Naive B cell (primary cell): ENCODE data around the gene GRAPL. TPM values are rescaled to one million over a fixed set of nuclear protein-coding genes. Genes with fewer than 3 reads are reported as not detected.
"Not testable (repeated sequence)": the region's sequence is repeated elsewhere in the genome, so short reads cannot be mapped to it uniquely, and the experiment has no call there.

Experiments
- ATAC-seq, 2 donors: fragments of 150-1000 bp; cut with Tn5 transposase; 2 replicates each; pipeline ENCODE4 v1.10.0; 2021; ENCODE audit warnings: low read depth in 2 of 2, mild to moderate bottlenecking in 2 of 2, moderate library complexity in 2 of 2
- DNase-seq: peaks from one replicate; pipeline ENCODE4 v3.0.0; 2022
- H3K27ac Mint-ChIP-seq, 6 donors: one replicate each; pipeline ENCODE4 v1.8.0; 2020 to 2022; ENCODE audit warnings: mild to moderate bottlenecking in 6 of 6, mixed read lengths in 6 of 6, moderate library complexity in 5 of 6, inconsistent platforms in 2 of 6
- H3K27me3 Mint-ChIP-seq, 3 donors: one replicate each; pipeline ENCODE4 v1.8.0; 2021 to 2022; ENCODE audit warnings: mixed read lengths in 3 of 3, mild to moderate bottlenecking in 1 of 3
- H3K36me3 Mint-ChIP-seq, 2 donors: one replicate each; pipeline ENCODE4 v1.8.0; 2020 to 2022; ENCODE audit warnings: mixed read lengths in 2 of 2, inconsistent platforms in 1 of 2, mild to moderate bottlenecking in 1 of 2
- H3K4me1 Mint-ChIP-seq, 3 donors: one replicate each; pipeline ENCODE4 v1.8.0; 2020 to 2022; ENCODE audit warnings: mixed read lengths in 3 of 3, inconsistent platforms in 1 of 3, mild to moderate bottlenecking in 1 of 3, moderate library complexity in 1 of 3
- H3K4me3 Mint-ChIP-seq, 8 donors: one replicate each; pipeline ENCODE4 v1.8.0; 2020 to 2022; ENCODE audit warnings: mild to moderate bottlenecking in 8 of 8, mixed read lengths in 8 of 8, moderate library complexity in 8 of 8, inconsistent platforms in 2 of 8
- H3K9me3 Mint-ChIP-seq, 7 donors: one replicate each; pipeline ENCODE4 v1.8.0; 2020 to 2022; ENCODE audit warnings: mixed read lengths in 7 of 7, mild to moderate bottlenecking in 5 of 7, inconsistent platforms in 2 of 7, moderate library complexity in 1 of 7
- polyA plus RNA-seq, 6 donors: library from polyadenylated mRNA; unstranded; fragments of 300-500 nt; fragmentation: Illumina TruSeq; gene quantifications; one replicate each; pipeline ENCODE4 v1.2.3, GENCODE V29; 2021; ENCODE audit warnings: low read depth in 6 of 6

Gene GRAPL
- polyA plus RNA-seq, 6 donors from 2014 or later = 3.5 to 7.2 (median 4.4) TPM; not detected in 1

DNA sequence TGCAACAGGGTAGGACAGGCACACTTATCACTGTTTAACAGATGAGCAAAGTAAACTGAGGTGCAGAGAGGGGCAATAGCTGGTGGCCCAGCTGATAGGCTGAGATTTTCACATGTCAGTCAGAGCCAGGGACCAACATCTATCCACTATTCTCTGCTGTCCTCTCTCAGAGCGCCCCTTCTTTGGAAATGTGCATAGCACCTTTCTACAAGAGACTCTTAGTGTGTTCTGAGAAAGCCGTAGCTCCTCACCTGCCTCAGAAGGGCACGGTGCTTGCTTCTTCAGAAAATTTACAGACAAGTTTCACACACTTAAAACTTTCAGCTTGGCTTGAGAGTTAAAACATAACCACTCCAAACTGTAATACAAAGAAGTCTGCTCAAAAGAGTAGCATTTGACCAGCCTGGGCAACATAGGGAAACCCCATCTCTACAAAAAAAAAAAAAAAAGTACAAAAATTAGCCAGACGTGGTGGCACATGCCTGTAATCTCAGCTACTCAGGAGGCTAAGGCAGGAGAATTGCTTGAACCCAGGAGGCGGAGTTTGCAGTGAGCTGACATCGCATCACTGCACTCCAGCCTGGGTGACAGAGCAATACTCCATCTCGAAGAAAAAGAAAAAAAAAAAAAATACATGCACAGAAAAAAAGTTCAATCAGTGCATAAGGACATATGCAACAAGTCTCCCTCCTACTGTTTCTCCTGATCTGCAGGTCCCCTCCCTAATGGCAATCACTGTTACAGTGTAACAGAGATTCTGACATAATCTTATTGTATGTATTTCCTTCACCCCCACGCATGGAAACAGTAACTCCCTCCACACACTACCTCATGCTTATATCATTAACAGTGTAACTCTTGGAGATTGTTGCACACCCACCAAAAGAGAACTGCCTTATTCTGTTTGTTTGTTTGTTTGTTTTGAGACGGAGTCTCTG lies 23.6 kb downstream of the GRAPL start:
- not testable (repeated sequence) for ATAC-seq, H3K27ac Mint-ChIP-seq, H3K9me3 Mint-ChIP-seq, DNase-seq, H3K4me1 Mint-ChIP-seq, H3K27me3 Mint-ChIP-seq, H3K36me3 Mint-ChIP-seq, H3K4me3 Mint-ChIP-seq

DNA sequence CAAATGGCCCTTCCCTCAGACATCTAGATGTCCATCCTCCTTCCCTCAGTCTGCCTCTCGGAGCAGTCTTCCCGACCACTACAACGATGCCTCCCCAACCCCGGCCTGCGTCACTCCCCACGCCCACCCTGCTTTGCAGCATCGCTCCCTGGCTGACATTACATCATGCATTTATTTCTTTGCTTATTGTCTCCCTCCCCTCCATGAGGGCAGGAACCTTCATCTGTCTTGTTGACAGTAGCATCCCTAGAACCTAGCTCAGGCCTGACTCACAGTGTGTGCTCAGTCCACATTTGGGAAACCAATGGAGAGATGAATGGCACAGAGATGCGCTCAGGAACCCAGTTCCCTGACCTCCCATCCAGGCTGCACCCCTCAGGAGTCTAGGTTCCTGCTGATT lies 30.2 kb downstream of the GRAPL start:
- not testable (repeated sequence) for H3K4me3 Mint-ChIP-seq, H3K27me3 Mint-ChIP-seq, ATAC-seq, H3K4me1 Mint-ChIP-seq, H3K9me3 Mint-ChIP-seq, H3K36me3 Mint-ChIP-seq, H3K27ac Mint-ChIP-seq, DNase-seq

GRCh38 chr17:19158478-19158877 lies 31.1 kb downstream of the GRAPL start:
- H3K9me3 Mint-ChIP-seq, DNase-seq, H3K27ac Mint-ChIP-seq, H3K4me3 Mint-ChIP-seq, ATAC-seq, H3K4me1 Mint-ChIP-seq, H3K27me3 Mint-ChIP-seq, H3K36me3 Mint-ChIP-seq: not testable (repeated sequence)

GRCh38 chr17:19158938-19159337 lies 31.5 kb downstream of the GRAPL start:
- H3K9me3 Mint-ChIP-seq = not testable (repeated sequence)

GRCh38 chr17:19161308-19162107 lies 34.1 kb downstream of the GRAPL start:
- not testable (repeated sequence) for H3K4me1 Mint-ChIP-seq, H3K9me3 Mint-ChIP-seq, H3K27me3 Mint-ChIP-seq, DNase-seq, H3K4me3 Mint-ChIP-seq, H3K36me3 Mint-ChIP-seq, H3K27ac Mint-ChIP-seq
- peak; percentile 65 to 66 for ATAC-seq

More at GRCh38 chr17:19158938-19159337, 31.5 kb downstream of the GRAPL start:
- H3K4me1 Mint-ChIP-seq, H3K4me3 Mint-ChIP-seq, ATAC-seq, DNase-seq, H3K27ac Mint-ChIP-seq, H3K27me3 Mint-ChIP-seq, H3K36me3 Mint-ChIP-seq: not testable (repeated sequence)

DNA sequence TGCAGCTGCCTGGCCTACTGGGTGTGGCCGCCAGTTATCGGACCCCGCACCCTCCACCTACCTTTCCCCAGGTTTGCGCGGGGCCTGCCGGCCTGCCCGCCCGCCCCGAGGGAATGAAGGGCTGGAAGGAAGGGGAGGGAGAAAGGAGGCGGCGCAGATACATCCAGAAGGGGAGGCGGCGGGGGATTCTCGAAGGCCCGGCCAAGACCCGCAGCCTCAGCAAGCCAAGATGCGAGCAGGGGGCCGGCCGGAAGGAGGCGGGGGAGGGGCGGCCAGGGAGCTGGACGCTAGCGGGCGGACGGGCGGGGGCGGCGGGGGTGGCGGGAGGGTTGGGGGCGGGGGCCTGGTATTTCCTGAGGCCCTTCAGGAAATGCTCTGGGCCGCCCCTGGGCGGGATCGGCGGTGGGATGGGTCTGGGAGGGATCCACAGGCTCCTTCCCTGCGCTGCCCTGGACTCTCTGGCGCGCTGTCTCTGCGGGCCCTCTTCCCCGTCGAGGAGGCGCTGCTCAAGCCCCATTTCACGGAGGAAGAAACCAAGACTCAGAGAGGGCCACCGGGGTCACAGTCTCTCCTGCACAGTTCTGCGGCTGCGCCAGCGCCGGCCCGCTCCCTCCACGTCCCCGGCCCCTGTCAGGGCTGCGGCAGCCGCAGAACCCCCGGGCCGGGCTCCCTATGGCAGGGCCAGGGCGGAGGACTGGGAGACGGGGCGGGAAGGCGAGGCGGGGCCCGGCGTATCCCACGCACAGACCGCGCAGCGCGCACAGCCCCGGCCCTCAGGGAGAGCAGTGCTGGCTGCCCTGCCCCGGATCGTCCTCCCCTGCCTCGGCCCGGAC lies 35.2 kb downstream of the GRAPL start:
- not testable (repeated sequence) for H3K4me3 Mint-ChIP-seq, H3K27ac Mint-ChIP-seq, H3K36me3 Mint-ChIP-seq, DNase-seq, H3K27me3 Mint-ChIP-seq, H3K9me3 Mint-ChIP-seq, H3K4me1 Mint-ChIP-seq
- ATAC-seq = peak; percentile 57 to 58

- H3K36me3 Mint-ChIP-seq, H3K4me1 Mint-ChIP-seq, DNase-seq, H3K4me3 Mint-ChIP-seq, H3K27ac Mint-ChIP-seq, H3K9me3 Mint-ChIP-seq, H3K27me3 Mint-ChIP-seq, ATAC-seq: not testable (repeated sequence)
Measured at GRCh38 chr17:19174422-19174821, 47.0 kb downstream of the GRAPL start.

- H3K36me3 Mint-ChIP-seq, H3K4me3 Mint-ChIP-seq, H3K27me3 Mint-ChIP-seq, H3K4me1 Mint-ChIP-seq, H3K9me3 Mint-ChIP-seq, DNase-seq, H3K27ac Mint-ChIP-seq: not testable (repeated sequence)
- peak; percentile 98 to 99 for ATAC-seq
Measured at GRCh38 chr17:19175410-19175809, 48.0 kb downstream of the GRAPL start.

- H3K4me3 Mint-ChIP-seq, H3K4me1 Mint-ChIP-seq, H3K36me3 Mint-ChIP-seq, H3K27ac Mint-ChIP-seq, H3K27me3 Mint-ChIP-seq, H3K9me3 Mint-ChIP-seq, DNase-seq: not testable (repeated sequence)
- peak; percentile 95 to 96 for ATAC-seq
Measured at GRCh38 chr17:19181040-19181875, 53.9 kb downstream of the GRAPL start.

- DNase-seq (peak; percentile 92), ATAC-seq (peak; percentile 35 to 46)
- H3K36me3 Mint-ChIP-seq, H3K4me3 Mint-ChIP-seq, H3K27ac Mint-ChIP-seq, H3K27me3 Mint-ChIP-seq, H3K9me3 Mint-ChIP-seq, H3K4me1 Mint-ChIP-seq: not testable (repeated sequence)
Measured at GRCh38 chr17:19187883-19188869, 60.8 kb downstream of the GRAPL start.

GRCh38 chr17:19188870-19189708 lies 61.7 kb downstream of the GRAPL start:
- H3K4me1 Mint-ChIP-seq, H3K9me3 Mint-ChIP-seq, DNase-seq, H3K27ac Mint-ChIP-seq, H3K27me3 Mint-ChIP-seq, H3K36me3 Mint-ChIP-seq: not testable (repeated sequence)
- H3K4me3 Mint-ChIP-seq = peak overlapping the region in 1 of 8 donors; percentile 44
- peak; percentile 59 to 61 for ATAC-seq
